Astrocyte of the spinal cord (primary cell): ENCODE results near the gene TACC2.
A peak's percentile ranks its signal among the peaks of the same experiment; 100 is the strongest.

Source experiments
- DNase-seq: peaks from one replicate; pipeline ENCODE4 v3.0.0; 2011; ENCODE audit warnings: low read depth, low spot score
- H3K4me3 ChIP-seq: 2 replicates; pipeline ENCODE4 v1.5.1; 2011; ENCODE audit warnings: low read depth, mild to moderate bottlenecking, low read length, moderate library complexity
- in situ Hi-C: cut with HindIII; loops from 2 replicates; pipeline ENCODE4 v1.10.0; 2017; ENCODE audit warnings: low sequenced_read_pairs
- TF ChIP-seq, protein P1 (sequence below): IDR thresholded peaks from 2 replicates; pipeline ENCODE4 v1.5.1; 2012; ENCODE audit warnings: low read depth, mild to moderate bottlenecking, low read length, inconsistent platforms

Gene TACC2

DNA sequence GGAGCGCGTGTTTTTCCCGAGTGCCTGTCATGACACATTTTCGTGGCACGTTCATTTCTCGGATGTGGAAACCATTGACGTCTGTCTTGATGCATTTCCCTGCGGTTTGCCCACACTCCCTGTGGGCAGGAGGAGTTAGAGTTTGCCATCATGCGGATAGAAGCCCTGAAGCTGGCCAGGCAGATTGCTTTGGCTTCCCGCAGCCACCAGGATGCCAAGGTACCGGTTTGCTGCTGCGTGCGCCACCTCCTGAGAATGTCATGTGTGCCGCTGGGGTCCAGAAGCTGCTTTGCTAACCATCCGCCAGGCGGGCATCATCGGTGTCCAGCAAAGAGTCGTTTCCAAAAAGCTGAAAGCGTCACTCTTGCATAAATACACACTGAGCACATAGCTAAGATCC, 241.3 kb downstream of the TACC2 start:
- no peak for DNase-seq
- TF ChIP-seq, protein P1, sequence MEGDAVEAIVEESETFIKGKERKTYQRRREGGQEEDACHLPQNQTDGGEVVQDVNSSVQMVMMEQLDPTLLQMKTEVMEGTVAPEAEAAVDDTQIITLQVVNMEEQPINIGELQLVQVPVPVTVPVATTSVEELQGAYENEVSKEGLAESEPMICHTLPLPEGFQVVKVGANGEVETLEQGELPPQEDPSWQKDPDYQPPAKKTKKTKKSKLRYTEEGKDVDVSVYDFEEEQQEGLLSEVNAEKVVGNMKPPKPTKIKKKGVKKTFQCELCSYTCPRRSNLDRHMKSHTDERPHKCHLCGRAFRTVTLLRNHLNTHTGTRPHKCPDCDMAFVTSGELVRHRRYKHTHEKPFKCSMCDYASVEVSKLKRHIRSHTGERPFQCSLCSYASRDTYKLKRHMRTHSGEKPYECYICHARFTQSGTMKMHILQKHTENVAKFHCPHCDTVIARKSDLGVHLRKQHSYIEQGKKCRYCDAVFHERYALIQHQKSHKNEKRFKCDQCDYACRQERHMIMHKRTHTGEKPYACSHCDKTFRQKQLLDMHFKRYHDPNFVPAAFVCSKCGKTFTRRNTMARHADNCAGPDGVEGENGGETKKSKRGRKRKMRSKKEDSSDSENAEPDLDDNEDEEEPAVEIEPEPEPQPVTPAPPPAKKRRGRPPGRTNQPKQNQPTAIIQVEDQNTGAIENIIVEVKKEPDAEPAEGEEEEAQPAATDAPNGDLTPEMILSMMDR, result no peak
- no peak overlapping the region for H3K4me3 ChIP-seq
- in situ Hi-C loops, result no loop called here

DNA sequence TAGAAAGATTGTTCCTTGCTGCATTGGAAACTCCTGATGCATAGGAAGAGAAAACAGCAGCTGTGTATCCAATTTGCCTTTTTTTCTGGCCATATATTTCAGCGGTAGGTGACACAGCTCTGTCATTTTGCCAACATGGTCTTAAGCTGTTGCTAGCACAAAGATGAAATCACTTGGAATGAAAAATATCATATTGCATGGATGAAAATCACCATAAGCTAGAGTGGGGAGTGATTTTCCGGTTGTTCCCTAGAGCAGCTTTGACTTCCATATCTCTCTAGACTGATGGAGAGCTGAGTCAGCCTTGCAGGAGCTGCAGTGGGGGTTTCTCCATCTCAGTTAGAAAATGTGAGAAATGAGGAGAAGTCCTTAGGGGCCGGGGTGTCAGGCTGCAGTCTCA, 243.8 kb downstream of the TACC2 start:
- no peak overlapping the region for H3K4me3 ChIP-seq
- TF ChIP-seq, protein P1, result no peak
- peak; percentile 67 for DNase-seq
- in situ Hi-C loops, result no loop called here

DNA sequence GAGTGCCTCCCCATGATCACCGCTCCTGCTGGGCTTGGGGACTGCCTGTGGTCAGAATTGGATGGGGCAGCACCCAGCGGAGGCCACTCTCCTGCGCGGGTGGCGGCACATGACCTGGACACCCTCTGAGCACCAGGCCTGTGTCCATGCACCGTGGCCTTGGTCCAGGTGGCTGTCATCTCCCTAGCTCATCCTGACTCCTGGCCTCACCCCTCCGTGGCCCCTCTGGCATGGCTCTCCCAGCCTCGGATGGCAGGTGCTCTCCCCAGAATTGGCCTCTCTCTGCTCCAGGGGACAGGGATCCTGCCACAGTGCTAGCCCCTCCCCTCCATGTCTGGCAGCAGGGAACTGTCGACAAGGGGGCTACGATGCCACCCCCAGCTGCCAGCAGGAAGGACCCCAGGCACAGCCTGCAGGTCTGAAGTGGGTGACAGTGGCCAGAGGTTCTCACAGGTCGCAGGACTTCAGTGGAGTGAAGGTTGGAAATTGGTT, 244.9 kb downstream of the TACC2 start:
- in situ Hi-C loops, result no loop called here
- TF ChIP-seq, protein P1, result no peak

DNA sequence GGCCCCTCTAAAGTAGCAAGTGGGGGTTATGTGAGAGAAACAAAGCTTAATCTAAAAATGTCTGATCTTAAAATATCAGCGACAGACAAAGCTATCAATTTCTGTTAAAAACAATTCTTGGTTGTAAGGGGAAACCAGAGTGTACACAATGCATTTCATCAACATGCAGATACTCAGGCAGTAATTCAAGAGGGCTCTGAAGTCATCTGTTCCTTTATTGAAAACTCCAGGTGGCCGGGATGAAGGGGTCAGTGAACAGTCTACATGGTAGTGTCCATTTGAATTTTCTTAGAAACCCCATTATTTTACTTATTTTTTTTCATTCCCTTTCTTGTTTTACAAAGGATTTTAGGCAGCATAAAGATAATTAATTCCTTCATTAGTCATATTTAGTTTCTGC, 245.5 kb downstream of the TACC2 start:
- in situ Hi-C loops, result no loop called here
- DNase-seq, result no peak
- TF ChIP-seq, protein P1, result no peak
- no peak overlapping the region for H3K4me3 ChIP-seq

More for the DNA sequence above, 244.9 kb downstream of the TACC2 start:
- DNase-seq, result no peak
- no peak overlapping the region for H3K4me3 ChIP-seq

DNA sequence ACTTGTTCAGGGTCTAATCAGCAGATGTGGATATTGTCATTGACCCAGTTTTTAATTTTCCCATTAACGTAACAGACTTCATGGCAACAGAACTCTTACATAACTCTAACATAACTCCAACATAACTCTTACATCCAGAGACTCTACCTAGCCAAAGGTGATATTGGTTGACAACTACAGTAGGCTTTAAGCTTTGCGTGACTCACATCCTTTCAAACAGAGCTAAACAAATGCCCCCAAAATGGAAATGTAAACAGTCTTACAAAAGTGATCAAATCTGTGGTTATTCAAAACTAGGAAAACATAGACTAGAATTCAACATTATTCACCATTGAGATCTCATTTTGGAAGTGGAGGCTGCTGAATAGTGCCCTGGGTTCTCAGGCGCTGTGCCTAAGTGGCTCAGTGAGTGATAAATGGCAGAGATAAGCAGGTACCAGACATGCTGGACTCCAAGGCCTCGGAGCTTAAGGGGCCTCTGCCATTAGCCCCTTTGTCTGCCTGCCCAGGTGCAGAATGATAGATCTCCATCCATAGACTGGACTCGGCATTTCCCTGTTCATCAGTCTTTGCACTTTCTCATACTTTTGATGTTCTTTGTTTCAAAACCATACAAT, 247.8 kb downstream of the TACC2 start:
- TF ChIP-seq, protein P1, result no peak
- in situ Hi-C loops, result no loop called here

DNA sequence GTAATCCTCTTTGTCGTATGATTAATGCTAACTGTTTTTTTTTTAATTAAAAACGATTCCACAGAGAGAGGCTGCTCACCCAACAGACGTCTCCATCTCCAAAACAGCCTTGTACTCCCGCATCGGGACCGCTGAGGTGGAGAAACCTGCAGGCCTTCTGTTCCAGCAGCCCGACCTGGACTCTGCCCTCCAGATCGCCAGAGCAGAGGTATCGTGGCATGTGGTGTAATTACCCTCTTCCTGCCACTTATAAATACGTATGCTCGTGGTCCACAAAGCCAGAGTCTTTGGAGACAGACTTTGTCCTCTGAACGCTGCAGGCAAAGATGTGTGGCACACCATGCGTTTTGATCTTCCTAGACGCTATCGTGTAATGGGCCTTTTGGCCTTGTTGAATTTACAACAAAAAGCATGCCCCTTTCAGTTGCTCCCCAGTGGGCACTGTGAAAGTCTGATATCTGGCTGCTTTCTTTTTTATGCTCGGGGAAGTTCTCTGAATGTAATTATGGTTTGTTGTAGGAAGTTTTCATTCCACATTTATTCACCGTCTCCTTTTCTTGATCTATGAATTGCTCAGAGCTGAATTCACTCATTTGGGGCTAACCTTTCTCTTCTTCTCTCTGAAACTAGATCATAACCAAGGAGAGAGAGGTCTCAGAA, 248.5 kb downstream of the TACC2 start:
- TF ChIP-seq, protein P1, result no peak
- in situ Hi-C loops, result no loop called here
- H3K4me3 ChIP-seq, result no peak overlapping the region
- DNase-seq, result no peak

More for the DNA sequence above, 247.8 kb downstream of the TACC2 start:
- DNase-seq, result no peak
- no peak overlapping the region for H3K4me3 ChIP-seq
